Panc1 (cell line): ENCODE results near the gene NLRP7. TPM values are rescaled to one million over a fixed set of nuclear protein-coding genes. Genes with fewer than 3 reads are reported as not detected.

Experiments
- ATAC-seq: fragments of 200-7000 bp; cut with Tn5 transposase; 2 replicates; pipeline ENCODE4 v1.9.1; 2020; ENCODE audit warnings: mild to moderate bottlenecking, moderate library complexity
- BruUV-seq: library from RNA; stranded (reverse); fragments of 400-500 nt; replicated peaks from 2 replicates; lab custom pipeline; 2021; lab: Mats Ljungman, UMichigan
- CTCF ChIA-PET: fragments of 300-600 bp; sonication (Branson Sonifier 250); formaldehyde crosslinking; loops from one replicate; lab custom pipeline; 2022; ENCODE audit warnings: antibody characterized with exemption; lab: Charles Lee
- POLR2A ChIA-PET: fragments of 300-600 bp; sonication (Branson Sonifier 250); formaldehyde crosslinking; loops from one replicate; lab custom pipeline; 2022; ENCODE audit warnings: antibody characterized with exemption; lab: Charles Lee
- DNase-seq: peaks from one replicate; pipeline ENCODE4 v3.0.0-alpha.2; 2010; ENCODE audit warnings: low read depth, low spot score
- H3K27ac ChIP-seq: 2 replicates; pipeline ENCODE4 v1.5.1; 2011; ENCODE audit warnings: mild to moderate bottlenecking, low read length, inconsistent platforms
- H3K27me3 ChIP-seq: fragments of 200-500 bp; sonication (Bioruptor generic); 2 replicates; pipeline ENCODE4 v1.6.0; 2014; ENCODE audit warnings: low read length, inconsistent platforms; ENCODE audit not compliant: control insufficient read depth, insufficient read depth
- H3K36me3 ChIP-seq: fragments of 200-500 bp; sonication (Bioruptor generic); 2 replicates; pipeline ENCODE4 v1.5.1; 2014; ENCODE audit warnings: inconsistent platforms, mild to moderate bottlenecking, low read length, moderate library complexity; ENCODE audit not compliant: control insufficient read depth, insufficient read depth
- H3K4me1 ChIP-seq: 2 replicates; pipeline ENCODE4 v1.5.1; 2011; ENCODE audit warnings: inconsistent platforms, mild to moderate bottlenecking, low read length, moderate library complexity; ENCODE audit not compliant: control insufficient read depth, insufficient read depth
- H3K4me3 ChIP-seq, 2 experiments: 2 replicates each; pipeline ENCODE4 v1.5.1; 2011 to 2012; ENCODE audit warnings: low read depth in 2 of 2, low read length in 2 of 2, mild to moderate bottlenecking in 2 of 2, inconsistent platforms in 1 of 2, moderate library complexity in 1 of 2
- H3K9me3 ChIP-seq: fragments of 200-500 bp; sonication (Bioruptor generic); 2 replicates; pipeline ENCODE4 v1.5.1; 2014; ENCODE audit warnings: low read depth, mild to moderate bottlenecking, inconsistent platforms, low read length, moderate library complexity; ENCODE audit not compliant: control insufficient read depth, insufficient read depth
- POLR2AphosphoS5 ChIP-seq: IDR thresholded peaks from 2 replicates; pipeline ENCODE4 v1.6.1; 2012; ENCODE audit warnings: mild to moderate bottlenecking, low read depth, low read length, moderate library complexity
- SIN3A ChIP-seq: IDR thresholded peaks from 2 replicates; pipeline ENCODE4 v1.6.1; 2012; ENCODE audit warnings: low read depth, mild to moderate bottlenecking, low read length, moderate library complexity, borderline replicate concordance; ENCODE audit not compliant: insufficient read depth
- TCF7L2 ChIP-seq: IDR thresholded peaks from 2 replicates; pipeline ENCODE4 v1.6.1; 2011; ENCODE audit warnings: mild to moderate bottlenecking, low read depth, low read length, inconsistent platforms
- in situ Hi-C: cut with HindIII; loops from 2 replicates; pipeline ENCODE4 v1.10.0; 2016; ENCODE audit warnings: low sequenced_read_pairs, low pct_unique_long_range_greater_than_20kb
- intact Hi-C: fragments of 100-400 bp; cut with micrococcal nuclease; formaldehyde crosslinking; loops from one replicate; pipeline ENCODE4 v1.10.0; 2022; ENCODE audit not compliant: unreplicated experiment
- total RNA-seq: library from RNA; stranded (reverse); gene quantifications from one replicate; pipeline ENCODE4 v1.2.1, GENCODE V29; 2021; ENCODE audit not compliant: unreplicated experiment
- TF ChIP-seq, protein P1 (sequence below), 2 experiments: IDR thresholded peaks; 2 replicates each; pipeline ENCODE4 v1.6.1; 2011 to 2012; ENCODE audit warnings: low read depth in 2 of 2, control low read depth in 1 of 2, low read length in 1 of 2, mild to moderate bottlenecking in 1 of 2, moderate library complexity in 1 of 2; ENCODE audit not compliant: insufficient read depth in 1 of 2
- TF ChIP-seq, protein P2 (sequence below): fragments of 450-650 bp; IDR thresholded peaks from 2 replicates; pipeline ENCODE4 v1.5.1; 2017; ENCODE audit warnings: mild to moderate bottlenecking

The NLRP7 gene
- total RNA-seq, 1 experiment from 2014 or later, result not detected

DNA sequence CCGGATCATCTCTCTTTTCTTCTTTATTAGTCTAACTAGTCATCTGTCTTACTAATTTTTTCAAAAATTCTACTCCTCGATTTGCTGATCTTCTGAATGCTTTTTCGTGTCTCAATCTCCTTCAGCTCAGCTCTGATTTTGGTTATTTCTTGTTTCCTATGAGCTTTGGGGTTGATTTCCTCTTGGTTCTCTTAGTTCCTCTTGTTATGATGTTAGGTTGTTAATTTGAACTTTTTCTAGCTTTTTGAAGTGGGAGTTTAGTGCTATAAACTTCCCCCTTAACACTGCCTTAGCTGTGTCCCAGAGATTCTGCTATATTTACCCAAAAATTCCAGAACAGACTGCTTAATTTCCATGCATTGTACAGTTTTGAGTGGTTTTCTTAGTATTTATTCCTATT is 69.9 kb downstream of the NLRP7 start:
- H3K36me3 ChIP-seq, result no peaks in the 10 kb centered on the region
- TF ChIP-seq, protein P1, sequence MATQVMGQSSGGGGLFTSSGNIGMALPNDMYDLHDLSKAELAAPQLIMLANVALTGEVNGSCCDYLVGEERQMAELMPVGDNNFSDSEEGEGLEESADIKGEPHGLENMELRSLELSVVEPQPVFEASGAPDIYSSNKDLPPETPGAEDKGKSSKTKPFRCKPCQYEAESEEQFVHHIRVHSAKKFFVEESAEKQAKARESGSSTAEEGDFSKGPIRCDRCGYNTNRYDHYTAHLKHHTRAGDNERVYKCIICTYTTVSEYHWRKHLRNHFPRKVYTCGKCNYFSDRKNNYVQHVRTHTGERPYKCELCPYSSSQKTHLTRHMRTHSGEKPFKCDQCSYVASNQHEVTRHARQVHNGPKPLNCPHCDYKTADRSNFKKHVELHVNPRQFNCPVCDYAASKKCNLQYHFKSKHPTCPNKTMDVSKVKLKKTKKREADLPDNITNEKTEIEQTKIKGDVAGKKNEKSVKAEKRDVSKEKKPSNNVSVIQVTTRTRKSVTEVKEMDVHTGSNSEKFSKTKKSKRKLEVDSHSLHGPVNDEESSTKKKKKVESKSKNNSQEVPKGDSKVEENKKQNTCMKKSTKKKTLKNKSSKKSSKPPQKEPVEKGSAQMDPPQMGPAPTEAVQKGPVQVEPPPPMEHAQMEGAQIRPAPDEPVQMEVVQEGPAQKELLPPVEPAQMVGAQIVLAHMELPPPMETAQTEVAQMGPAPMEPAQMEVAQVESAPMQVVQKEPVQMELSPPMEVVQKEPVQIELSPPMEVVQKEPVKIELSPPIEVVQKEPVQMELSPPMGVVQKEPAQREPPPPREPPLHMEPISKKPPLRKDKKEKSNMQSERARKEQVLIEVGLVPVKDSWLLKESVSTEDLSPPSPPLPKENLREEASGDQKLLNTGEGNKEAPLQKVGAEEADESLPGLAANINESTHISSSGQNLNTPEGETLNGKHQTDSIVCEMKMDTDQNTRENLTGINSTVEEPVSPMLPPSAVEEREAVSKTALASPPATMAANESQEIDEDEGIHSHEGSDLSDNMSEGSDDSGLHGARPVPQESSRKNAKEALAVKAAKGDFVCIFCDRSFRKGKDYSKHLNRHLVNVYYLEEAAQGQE (IDR thresholded peaks at IDR 0.05; ENCODE audit: insufficient read depth in 1 of 2, low read depth in 2 of 2, low read length in 1 of 2), result no peak
- TF ChIP-seq POLR2AphosphoS5 (no peak), SIN3A (no peak), TCF7L2 (no peak)
- TF ChIP-seq, protein P2, sequence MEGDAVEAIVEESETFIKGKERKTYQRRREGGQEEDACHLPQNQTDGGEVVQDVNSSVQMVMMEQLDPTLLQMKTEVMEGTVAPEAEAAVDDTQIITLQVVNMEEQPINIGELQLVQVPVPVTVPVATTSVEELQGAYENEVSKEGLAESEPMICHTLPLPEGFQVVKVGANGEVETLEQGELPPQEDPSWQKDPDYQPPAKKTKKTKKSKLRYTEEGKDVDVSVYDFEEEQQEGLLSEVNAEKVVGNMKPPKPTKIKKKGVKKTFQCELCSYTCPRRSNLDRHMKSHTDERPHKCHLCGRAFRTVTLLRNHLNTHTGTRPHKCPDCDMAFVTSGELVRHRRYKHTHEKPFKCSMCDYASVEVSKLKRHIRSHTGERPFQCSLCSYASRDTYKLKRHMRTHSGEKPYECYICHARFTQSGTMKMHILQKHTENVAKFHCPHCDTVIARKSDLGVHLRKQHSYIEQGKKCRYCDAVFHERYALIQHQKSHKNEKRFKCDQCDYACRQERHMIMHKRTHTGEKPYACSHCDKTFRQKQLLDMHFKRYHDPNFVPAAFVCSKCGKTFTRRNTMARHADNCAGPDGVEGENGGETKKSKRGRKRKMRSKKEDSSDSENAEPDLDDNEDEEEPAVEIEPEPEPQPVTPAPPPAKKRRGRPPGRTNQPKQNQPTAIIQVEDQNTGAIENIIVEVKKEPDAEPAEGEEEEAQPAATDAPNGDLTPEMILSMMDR, result no peak
- in situ Hi-C loops (no loop called here), intact Hi-C loops (no loop called here)
- DNase-seq (no peak), ATAC-seq (no peak)
- H3K4me3 ChIP-seq, result no peak overlapping the region
- ChIA-PET POLR2A (no interaction called here), CTCF (no interaction called here)
- H3K27me3 ChIP-seq, result peaks cover 15% of the 10 kb centered on the region
- no peaks in the 10 kb centered on the region for H3K4me1 ChIP-seq
- no peak overlapping the region for H3K27ac ChIP-seq
- no peaks in the 10 kb centered on the region for H3K9me3 ChIP-seq
- BruUV-seq, result no TSS peak

DNA sequence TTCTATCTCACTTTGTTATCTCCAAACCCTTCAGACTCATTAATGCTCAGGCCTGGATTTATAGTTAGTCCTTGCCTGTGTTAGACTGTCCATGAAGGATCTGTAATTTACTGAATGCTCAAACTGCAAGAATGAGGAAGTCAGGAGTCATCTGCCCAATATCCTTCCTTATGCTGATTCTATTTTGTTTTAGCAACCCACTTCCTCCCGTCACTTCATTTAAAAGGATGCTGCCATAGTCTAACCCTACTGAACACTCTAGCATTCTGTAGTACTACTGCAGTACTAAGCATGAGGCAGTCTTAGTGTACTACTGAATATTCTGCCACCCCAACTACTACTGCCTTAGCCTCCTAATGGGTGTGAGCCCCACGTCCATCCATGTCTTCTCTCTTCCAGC is 71.8 kb downstream of the NLRP7 start:
- ChIA-PET POLR2A (interaction anchor here (0.6 kb wide), 1 partner anchor 68 kb away, joined by 6 read pairs; no protein-coding TSS in a partner anchor), CTCF (no interaction called here)
- in situ Hi-C loops, result no loop called here
- no peak overlapping the region for H3K4me3 ChIP-seq
- no peak overlapping the region for H3K27ac ChIP-seq
- intact Hi-C loops, result no loop called here
- ATAC-seq (no peak), DNase-seq (no peak)
- no TSS peak for BruUV-seq
- H3K36me3 ChIP-seq, result no peaks in the 10 kb centered on the region
- TF ChIP-seq SIN3A (no peak), POLR2AphosphoS5 (no peak), TCF7L2 (no peak)
- TF ChIP-seq, protein P2, result no peak
- TF ChIP-seq, protein P1 (IDR thresholded peaks at IDR 0.05; ENCODE audit: insufficient read depth in 1 of 2, low read depth in 2 of 2, low read length in 1 of 2), result no peak
- H3K27me3 ChIP-seq, result peaks cover 14% of the 10 kb centered on the region
- H3K4me1 ChIP-seq, result no peaks in the 10 kb centered on the region
- no peaks in the 10 kb centered on the region for H3K9me3 ChIP-seq
